SJSA1 (cell line): ENCODE data around the gene DUS2. TPM values are rescaled to one million over a fixed set of nuclear protein-coding genes. Genes with fewer than 3 reads are reported as not detected.

Experiments
- DNase-seq, 2 experiments: peaks; one replicate each; pipeline ENCODE4 v3.0.0-alpha.2; 2015 to 2020; ENCODE audit warnings: low spot score in 2 of 2, low read depth in 1 of 2
- H3K27ac ChIP-seq: fragments of 250-450 bp; sonication (Bioruptor Pico); 2 replicates; pipeline ENCODE4 v1.5.1; 2020; ENCODE audit warnings: mild to moderate bottlenecking, moderate library complexity
- H3K27me3 ChIP-seq: fragments of 250-450 bp; sonication (Bioruptor Pico); replicated peaks from 2 replicates; pipeline ENCODE4 v1.5.1; 2020; ENCODE audit warnings: mild to moderate bottlenecking, moderate library complexity
- H3K36me3 ChIP-seq: fragments of 250-450 bp; sonication (Bioruptor Pico); 2 replicates; pipeline ENCODE4 v1.5.1; 2020; ENCODE audit warnings: mild to moderate bottlenecking
- H3K4me1 ChIP-seq: fragments of 250-450 bp; sonication (Bioruptor Pico); replicated peaks from 2 replicates; pipeline ENCODE4 v1.6.1; 2021; ENCODE audit warnings: mild to moderate bottlenecking
- H3K4me3 ChIP-seq: fragments of 250-450 bp; sonication (Bioruptor Pico); 2 replicates; pipeline ENCODE4 v1.5.1; 2020; ENCODE audit warnings: mild to moderate bottlenecking
- H3K9me3 ChIP-seq: fragments of 250-450 bp; sonication (Bioruptor Pico); replicated peaks from 2 replicates; pipeline ENCODE4 v1.5.1; 2020; ENCODE audit warnings: mild to moderate bottlenecking
- total RNA-seq: library from RNA; depleted of rRNA; stranded (reverse); fragments of >200 nt; shearing (Covaris generic); gene quantifications from 2 replicates; pipeline ENCODE4 v1.2.3, GENCODE V29; 2014; rRNA removed

The DUS2 gene
- 28.3 and 30.4 TPM in 2 replicates for total RNA-seq

DNA sequence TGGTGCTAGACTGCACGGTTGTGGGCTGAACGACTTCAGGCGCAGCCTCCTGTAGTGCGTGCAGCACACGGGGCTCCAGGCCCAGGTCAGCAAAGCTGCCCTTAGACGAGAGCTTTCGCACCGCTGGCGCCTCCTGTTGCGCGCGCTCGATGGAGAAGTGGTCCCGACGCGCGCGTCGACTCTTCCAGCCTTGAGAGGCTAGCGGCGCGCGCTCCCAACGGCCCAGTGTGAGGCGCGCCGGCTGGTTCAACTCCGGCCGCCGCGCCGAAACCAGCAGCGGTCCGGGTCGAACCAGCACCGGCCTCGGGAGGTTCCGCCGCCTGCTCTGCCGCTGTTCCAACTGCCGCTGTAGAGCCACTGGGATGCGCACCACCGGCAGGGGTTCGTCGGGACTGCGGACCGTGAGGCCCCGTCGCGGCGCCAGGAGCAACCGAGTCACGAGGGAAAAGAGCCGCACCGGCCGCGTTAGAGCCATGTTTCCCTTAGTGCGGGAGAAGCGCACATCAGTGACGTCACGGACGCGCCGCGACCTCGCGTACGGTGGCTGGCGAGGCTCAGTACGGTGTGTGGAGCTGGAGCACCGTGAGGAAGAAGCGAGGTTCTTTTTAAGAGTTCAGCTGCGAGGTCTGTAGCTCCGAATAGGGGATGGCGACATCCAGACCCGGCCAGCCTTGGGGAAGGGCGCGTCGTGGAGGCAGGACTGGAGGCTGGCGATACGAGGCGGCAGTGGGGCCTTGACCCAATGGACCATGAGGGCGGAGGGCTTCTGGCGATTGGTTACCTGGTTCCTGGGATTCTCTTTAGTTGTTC lies at the start of gene DUS2, which contains the start of gene DDX28:
Gene DUS2 (plus strand): TSS at position 557 of the 810 bp plus-strand sequence. CDS start 14,740 bp downstream, outside the sequence.
Gene DDX28 (minus strand): TSS at position 505 of the 810 bp plus-strand sequence. CDS start 30 bp downstream, at position 475.
- H3K4me3 ChIP-seq: peak within 1 kb of the TSS; percentile 93
- no peaks in the 10 kb centered on the region for H3K9me3 ChIP-seq
- peaks cover 20% of the 10 kb centered on the region for H3K4me1 ChIP-seq
- DNase-seq: peak; percentile 91 to 93
- H3K36me3 ChIP-seq: peaks cover 41% of the 10 kb centered on the region
- H3K27me3 ChIP-seq: no peaks in the 10 kb centered on the region
- H3K27ac ChIP-seq: peak within 1 kb of the TSS; percentile 72

DNA sequence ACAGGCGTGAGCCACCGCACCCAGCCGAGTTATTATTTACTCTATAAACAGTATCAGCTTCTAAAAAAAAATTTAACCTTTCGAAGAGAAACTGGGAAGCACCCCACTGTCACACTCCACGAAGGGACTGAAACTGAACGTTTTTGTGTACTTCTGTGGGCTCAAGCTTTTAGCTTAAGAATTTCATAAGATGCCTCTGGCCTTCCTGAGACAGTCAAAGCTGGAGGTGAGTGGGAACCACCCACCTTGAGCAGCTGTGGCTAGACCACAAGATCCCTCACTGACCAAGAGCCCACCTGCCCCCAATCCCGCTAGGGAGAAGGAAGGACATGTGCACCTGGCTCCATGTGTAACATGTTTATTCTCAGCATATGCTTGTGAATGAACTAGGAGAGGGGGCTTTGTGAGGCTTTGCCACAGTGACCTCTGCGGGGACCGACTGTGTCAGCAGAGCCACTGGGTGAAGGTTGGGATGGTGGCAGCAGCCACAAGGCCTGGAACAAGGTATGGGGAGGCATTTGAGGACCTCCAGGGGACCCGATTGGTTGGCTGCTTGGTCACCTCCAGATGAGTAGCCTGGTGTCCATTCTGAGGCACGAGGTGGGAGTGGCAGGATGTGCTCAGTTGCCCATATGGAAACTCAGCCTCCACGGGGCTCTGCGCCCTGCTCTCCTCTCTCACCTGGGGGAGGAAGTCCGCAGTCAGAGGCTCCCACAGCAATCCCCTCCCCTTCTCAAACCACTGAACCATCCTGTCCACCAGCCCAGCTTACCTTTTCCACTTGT lies 47.6 kb upstream of the DUS2 start:
- H3K4me1 ChIP-seq: no peaks in the 10 kb centered on the region
- no peaks in the 10 kb centered on the region for H3K36me3 ChIP-seq
- no peak for DNase-seq
- no peaks in the 10 kb centered on the region; the same call in 1 of the 2 replicates for H3K9me3 ChIP-seq
- no peak overlapping the region for H3K27ac ChIP-seq
- no peaks in the 10 kb centered on the region for H3K27me3 ChIP-seq
- H3K4me3 ChIP-seq: no peak overlapping the region

- Histone ChIP-seq H3K27ac (no peak overlapping the region), H3K9me3 (no peaks in the 10 kb centered on the region; the same call in 1 of the 2 replicates), H3K4me3 (no peak overlapping the region), H3K36me3 (no peaks in the 10 kb centered on the region), H3K4me1 (no peaks in the 10 kb centered on the region), H3K27me3 (no peaks in the 10 kb centered on the region)
- DNase-seq: no peak
These were observed 46.9 kb upstream of the DUS2 start for GRCh38 chr16:67976205-67976604.

- Histone ChIP-seq H3K27me3 (no peaks in the 10 kb centered on the region), H3K4me1 (no peaks in the 10 kb centered on the region), H3K27ac (no peak overlapping the region), H3K36me3 (no peaks in the 10 kb centered on the region), H3K9me3 (no peaks in the 10 kb centered on the region; the same call in 1 of the 2 replicates), H3K4me3 (no peak overlapping the region)
- no peak for DNase-seq
These were observed 46.1 kb upstream of the DUS2 start for GRCh38 chr16:67977005-67977404.

DNA sequence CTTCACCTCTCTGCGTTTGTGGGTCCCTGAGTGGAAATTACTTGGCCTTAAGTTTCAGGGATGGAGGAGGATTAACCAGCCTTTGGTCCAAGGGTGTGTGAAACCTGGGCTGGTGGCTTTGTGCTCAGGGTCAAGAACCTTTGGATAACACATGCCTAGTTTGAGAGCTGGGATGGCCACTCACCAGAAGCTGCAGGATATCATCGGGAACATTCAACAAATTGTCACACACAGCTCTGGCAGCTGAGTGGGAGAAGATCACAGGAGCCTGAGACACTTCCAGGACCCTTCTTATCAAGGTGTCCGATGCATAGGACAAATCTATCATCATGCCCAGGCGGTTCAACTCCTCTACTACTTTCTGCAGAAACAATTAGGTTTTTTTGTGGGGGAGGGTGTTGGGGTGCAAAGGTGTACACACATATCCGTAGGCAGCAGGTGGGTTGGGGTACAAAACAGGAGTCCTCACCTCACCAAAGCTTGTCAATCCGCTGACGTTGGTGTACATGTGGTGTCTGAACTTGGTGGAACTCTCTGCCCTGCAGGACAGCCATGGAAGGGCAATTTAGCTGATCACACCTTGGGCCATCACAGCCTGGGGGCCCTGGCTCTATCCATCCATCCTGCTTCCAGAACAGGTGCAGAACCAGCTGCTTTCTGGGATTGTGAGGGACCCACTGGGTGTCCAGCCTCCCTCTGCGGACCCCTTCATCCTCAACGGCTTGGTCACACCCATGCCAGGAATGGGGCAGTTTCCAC lies 45.4 kb upstream of the DUS2 start:
- H3K36me3 ChIP-seq: no peaks in the 10 kb centered on the region
- no peak overlapping the region for H3K27ac ChIP-seq
- H3K27me3 ChIP-seq: no peaks in the 10 kb centered on the region
- no peak overlapping the region for H3K4me3 ChIP-seq
- H3K4me1 ChIP-seq: no peaks in the 10 kb centered on the region
- DNase-seq: no peak
- H3K9me3 ChIP-seq: no peaks in the 10 kb centered on the region; the same call in 1 of the 2 replicates

DNA sequence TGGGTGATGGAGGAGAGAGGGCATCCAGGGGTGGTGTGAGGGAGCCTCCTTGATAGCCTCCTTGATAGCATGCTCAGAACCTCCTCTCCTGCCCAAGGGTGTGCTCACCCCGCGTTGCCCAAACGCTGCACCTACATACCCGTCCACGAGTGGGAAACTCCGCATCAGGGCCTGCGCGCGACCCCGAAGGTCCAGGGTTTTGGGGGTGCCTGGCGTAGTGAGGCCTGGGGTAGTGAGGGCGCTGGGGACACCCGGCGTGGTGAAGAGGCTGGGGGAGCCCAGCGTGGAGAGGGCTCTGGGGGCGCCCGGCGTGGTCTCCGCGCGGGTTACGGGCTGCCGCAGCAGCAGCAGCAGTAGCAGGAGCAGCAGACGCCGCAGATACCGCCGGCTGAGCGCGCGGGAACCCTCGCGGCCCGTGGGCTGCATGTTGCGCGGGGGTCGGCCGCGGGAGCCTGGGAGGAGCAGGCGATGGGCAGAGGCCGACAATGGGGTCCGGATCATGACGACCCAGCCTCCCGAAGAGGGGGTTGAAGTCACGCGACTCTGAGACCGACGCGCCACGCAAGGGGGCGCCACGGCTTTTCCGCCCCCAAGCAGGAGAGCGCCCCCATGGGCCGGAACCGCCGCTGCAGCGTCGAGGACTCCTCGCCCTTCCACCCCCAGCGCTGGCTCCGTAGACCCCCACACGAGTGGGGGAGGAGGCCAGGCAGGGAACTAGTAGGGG lies 43.0 kb upstream of the DUS2 start, which contains the start of gene DPEP3:
Gene DPEP3 (minus strand): TSS at position 545 of the 724 bp plus-strand sequence. CDS start 119 bp downstream, at position 426.
- Histone ChIP-seq H3K9me3 (no peaks in the 10 kb centered on the region; the same call in 1 of the 2 replicates), H3K36me3 (no peaks in the 10 kb centered on the region), H3K27ac (no peak within 1 kb of the TSS), H3K4me3 (no peak within 1 kb of the TSS), H3K27me3 (no peaks in the 10 kb centered on the region), H3K4me1 (peaks cover 5% of the 10 kb centered on the region)
- DNase-seq: no peak

DNA sequence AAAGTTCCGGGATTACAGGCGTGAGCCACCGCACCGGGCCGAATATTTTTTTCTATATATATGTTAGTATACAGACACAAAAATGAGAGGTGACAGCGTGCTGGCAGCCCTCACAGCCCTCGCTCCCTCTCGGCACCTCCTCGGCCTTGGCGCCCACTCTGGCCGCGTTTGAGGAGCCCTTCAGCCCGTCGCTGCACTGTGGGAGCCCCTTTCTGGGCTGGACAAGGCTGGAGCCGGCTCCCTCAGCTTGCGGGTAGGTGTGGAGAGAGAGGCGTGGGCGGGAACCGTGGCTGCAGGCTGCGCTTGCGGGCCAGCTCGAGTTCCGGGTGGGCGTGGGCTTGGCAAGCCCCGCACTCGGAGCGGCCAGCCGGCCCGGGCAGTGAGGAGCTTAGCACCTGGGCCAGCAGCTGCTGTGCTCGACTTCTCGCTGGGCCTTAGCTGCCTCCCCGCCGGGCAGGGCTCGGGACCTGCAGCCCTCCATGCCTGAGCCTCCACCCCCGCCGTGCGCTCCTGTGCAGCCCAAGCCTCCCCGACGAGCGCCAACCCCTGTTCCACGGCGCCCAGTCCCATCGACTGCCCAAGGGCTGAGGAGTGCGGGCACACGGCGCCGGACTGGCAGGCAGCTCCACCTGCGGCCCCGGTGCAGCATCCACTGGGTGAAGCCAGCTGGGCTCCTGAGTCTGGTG lies 40.9 kb upstream of the DUS2 start:
- DNase-seq: no peak
- no peaks in the 10 kb centered on the region for H3K36me3 ChIP-seq
- H3K27me3 ChIP-seq: no peaks in the 10 kb centered on the region
- H3K9me3 ChIP-seq: no peaks in the 10 kb centered on the region; the same call in 1 of the 2 replicates
- H3K4me3 ChIP-seq: no peak overlapping the region
- H3K4me1 ChIP-seq: peaks cover 5% of the 10 kb centered on the region
- no peak overlapping the region for H3K27ac ChIP-seq

DNA sequence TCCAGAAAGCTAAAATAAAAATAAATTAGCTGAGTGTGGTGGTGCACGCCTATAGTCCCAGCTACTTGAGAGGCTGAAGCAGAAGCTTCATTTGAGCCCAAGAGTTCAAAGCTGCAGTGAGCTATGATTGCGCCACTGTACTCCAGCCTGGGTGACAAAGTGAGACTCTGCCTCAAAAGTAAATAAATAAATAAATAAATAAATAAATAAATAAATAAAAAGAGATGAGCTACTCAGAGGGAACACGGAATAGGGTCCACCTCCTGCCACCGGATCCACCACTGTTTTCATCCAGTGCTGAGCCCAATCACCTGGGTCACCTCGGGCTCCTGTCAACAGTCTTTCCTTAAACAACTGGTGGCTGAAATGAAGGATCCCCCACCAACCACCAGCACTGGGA lies 36.1 kb upstream of the DUS2 start:
- H3K9me3 ChIP-seq: no peaks in the 10 kb centered on the region

DNA sequence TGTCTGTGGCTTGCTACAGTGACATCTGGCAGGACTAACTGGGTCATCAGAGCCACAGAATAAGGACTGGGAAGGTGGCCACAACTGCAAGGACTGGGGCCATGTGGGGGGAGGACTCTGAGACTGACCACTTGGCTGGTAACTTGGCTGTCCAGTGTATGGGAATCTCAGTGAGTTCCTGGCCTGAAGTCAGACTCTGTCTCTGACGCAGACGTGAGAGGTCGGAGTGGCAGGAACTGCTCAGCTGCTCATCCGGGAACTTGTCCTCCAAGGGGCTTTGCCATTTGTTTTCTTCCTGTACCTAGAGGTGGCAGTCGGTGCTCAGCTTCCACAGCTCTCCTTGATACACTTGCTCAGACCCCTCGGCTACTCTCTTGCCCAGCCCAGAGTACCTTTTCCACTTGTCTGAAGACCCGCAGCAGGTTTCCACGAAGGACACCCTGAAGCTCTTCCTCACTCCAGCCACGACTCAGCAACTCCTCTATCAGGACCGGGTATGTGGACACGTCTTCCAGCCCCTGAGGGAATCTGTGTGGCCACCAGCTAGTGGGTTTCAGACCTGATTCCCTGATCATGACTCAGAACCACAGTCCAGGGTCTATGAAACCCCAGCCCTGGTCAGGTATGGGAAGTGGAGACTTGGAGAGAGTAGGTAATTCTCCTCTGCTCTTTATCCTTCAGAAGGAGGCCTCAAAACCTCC lies 35.5 kb upstream of the DUS2 start:
- H3K4me1 ChIP-seq: peaks cover 5% of the 10 kb centered on the region
- no peaks in the 10 kb centered on the region for H3K36me3 ChIP-seq
- no peak for DNase-seq
- no peaks in the 10 kb centered on the region for H3K9me3 ChIP-seq
- H3K27ac ChIP-seq: no peak overlapping the region
- H3K4me3 ChIP-seq: no peak overlapping the region
- H3K27me3 ChIP-seq: no peaks in the 10 kb centered on the region

More for the DNA sequence above, 36.1 kb upstream of the DUS2 start:
- no peak for DNase-seq
- Histone ChIP-seq H3K27ac (no peak overlapping the region), H3K4me1 (peaks cover 5% of the 10 kb centered on the region), H3K36me3 (no peaks in the 10 kb centered on the region), H3K27me3 (no peaks in the 10 kb centered on the region), H3K4me3 (no peak overlapping the region)

- no peaks in the 10 kb centered on the region for H3K27me3 ChIP-seq
- DNase-seq: no peak
- no peak overlapping the region for H3K4me3 ChIP-seq
- H3K9me3 ChIP-seq: no peaks in the 10 kb centered on the region
- no peak overlapping the region for H3K27ac ChIP-seq
- H3K36me3 ChIP-seq: no peaks in the 10 kb centered on the region
- peaks cover 11% of the 10 kb centered on the region for H3K4me1 ChIP-seq
These were observed 34.4 kb upstream of the DUS2 start for GRCh38 chr16:67988675-67989074.

DNA sequence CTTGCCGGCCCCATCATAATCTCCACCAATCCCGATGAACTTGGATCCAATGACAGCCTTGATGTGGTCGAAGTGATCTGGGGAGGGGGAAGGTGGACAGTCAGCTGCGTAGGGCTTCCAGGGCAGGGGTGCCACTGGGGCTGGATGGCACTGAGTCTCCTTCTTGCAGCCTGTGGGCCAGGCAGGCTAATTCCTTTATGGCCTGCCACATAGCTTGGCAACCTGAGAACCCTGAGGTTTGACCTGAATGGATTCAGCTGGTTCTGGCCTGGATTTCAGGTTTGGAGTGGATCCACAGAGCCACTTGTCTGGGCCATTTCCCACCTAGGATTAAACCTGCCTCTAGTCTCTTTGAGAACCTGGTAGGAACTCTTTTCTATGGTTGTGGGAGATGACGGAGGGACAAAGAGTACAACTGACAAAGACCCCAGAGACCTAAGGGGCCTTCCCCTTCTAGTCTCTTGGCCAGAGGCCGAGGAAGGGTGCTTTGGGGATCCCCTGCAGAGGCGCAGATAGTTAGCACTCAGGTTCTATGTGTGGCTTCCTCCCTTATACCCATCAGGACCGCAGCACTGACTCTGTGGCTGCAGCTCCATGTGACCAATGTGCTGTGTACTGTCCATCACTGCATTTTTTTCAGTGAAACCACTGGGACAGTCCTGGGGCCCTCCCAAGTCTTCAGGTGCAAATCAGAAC lies 33.6 kb upstream of the DUS2 start:
- H3K4me1 ChIP-seq: peaks cover 8% of the 10 kb centered on the region
- no peak for DNase-seq
- no peak overlapping the region for H3K4me3 ChIP-seq
- H3K27me3 ChIP-seq: no peaks in the 10 kb centered on the region
- no peak overlapping the region for H3K27ac ChIP-seq
- no peaks in the 10 kb centered on the region for H3K9me3 ChIP-seq
- H3K36me3 ChIP-seq: no peaks in the 10 kb centered on the region
